SK-N-SH treated with all-trans-retinoic acid at 6 μM for 48 hours (cell line): Measurements from ENCODE around the gene IP6K2.

ENCODE experiments used
- ATAC-seq: fragments of 200-7000 bp; cut with Tn5 transposase; 3 replicates; pipeline ENCODE4 v1.9.1; 2020; ENCODE audit warnings: mild to moderate bottlenecking, moderate library complexity
- ARNTL ChIP-seq: fragments of 450-650 bp; formaldehyde crosslinking; IDR thresholded peaks from 2 replicates; pipeline ENCODE4 v1.5.0; 2020; ENCODE audit warnings: low read depth, mild to moderate bottlenecking, moderate library complexity, borderline replicate concordance
- BACH2 ChIP-seq: fragments of 250-450 bp; sonication (Bioruptor Pico); IDR thresholded peaks from 2 replicates; pipeline ENCODE4 v1.9.0; 2021; ENCODE audit warnings: mild to moderate bottlenecking, borderline replicate concordance
- CREB5 ChIP-seq: fragments of 250-450 bp; sonication (Bioruptor Pico); IDR thresholded peaks from 2 replicates; pipeline ENCODE4 v1.5.1; 2020; ENCODE audit warnings: low read depth, mild to moderate bottlenecking, moderate library complexity
- CSDC2 ChIP-seq: fragments of 250-450 bp; sonication (Bioruptor Pico); IDR thresholded peaks from 2 replicates; pipeline ENCODE4 v1.5.0; 2020; ENCODE audit warnings: mild to moderate bottlenecking, moderate library complexity
- CSRNP3 ChIP-seq: fragments of 250-450 bp; sonication (Bioruptor Pico); IDR thresholded peaks from 2 replicates; pipeline ENCODE4 v1.5.1; 2021; ENCODE audit warnings: mild to moderate bottlenecking, moderate library complexity
- ESRRG ChIP-seq: fragments of 250-450 bp; sonication (Bioruptor Pico); IDR thresholded peaks from 2 replicates; pipeline ENCODE4 v1.6.1; 2021; ENCODE audit warnings: mild to moderate bottlenecking
- PATZ1 ChIP-seq: fragments of 250-450 bp; sonication (Bioruptor Pico); IDR thresholded peaks from 2 replicates; pipeline ENCODE4 v1.8.0; 2020; ENCODE audit warnings: mild to moderate bottlenecking, moderate library complexity, borderline replicate concordance
- POU6F1 ChIP-seq: fragments of 250-450 bp; sonication (Bioruptor Pico); IDR thresholded peaks from 2 replicates; pipeline ENCODE4 v1.8.0; 2021; ENCODE audit warnings: low read depth, mild to moderate bottlenecking, moderate library complexity, borderline replicate concordance
- PPARA ChIP-seq: fragments of 250-450 bp; sonication (Bioruptor Pico); IDR thresholded peaks from 2 replicates; pipeline ENCODE4 v1.5.0; 2020; ENCODE audit warnings: mild to moderate bottlenecking, borderline replicate concordance
- SNAI2 ChIP-seq: fragments of 250-450 bp; sonication (Bioruptor Pico); IDR thresholded peaks from 2 replicates; pipeline ENCODE4 v1.5.0; 2020; ENCODE audit warnings: mild to moderate bottlenecking, moderate library complexity
- TCF4 ChIP-seq: fragments of 250-450 bp; sonication (Bioruptor Pico); IDR thresholded peaks from 2 replicates; pipeline ENCODE4 v1.8.0; 2021; ENCODE audit warnings: mild to moderate bottlenecking, moderate library complexity, borderline replicate concordance
- TOX ChIP-seq: fragments of 250-450 bp; sonication (Bioruptor Pico); IDR thresholded peaks from 2 replicates; pipeline ENCODE4 v1.8.0; 2021; ENCODE audit warnings: mild to moderate bottlenecking, moderate library complexity, borderline replicate concordance
- TSHZ2 ChIP-seq: fragments of 250-450 bp; sonication (Bioruptor Pico); IDR thresholded peaks from 2 replicates; pipeline ENCODE4 v1.5.0; 2020; ENCODE audit warnings: mild to moderate bottlenecking, moderate library complexity
- ZC3H10 ChIP-seq: fragments of 250-450 bp; sonication (Bioruptor Pico); IDR thresholded peaks from 2 replicates; pipeline ENCODE4 v1.5.1; 2021; ENCODE audit warnings: mild to moderate bottlenecking, moderate library complexity
- ZFP3 ChIP-seq: fragments of 250-450 bp; sonication (Bioruptor Pico); IDR thresholded peaks from 2 replicates; pipeline ENCODE4 v1.5.0; 2020; ENCODE audit warnings: mild to moderate bottlenecking, moderate library complexity
- ZFP30 ChIP-seq: fragments of 450-650 bp; formaldehyde crosslinking; IDR thresholded peaks from 2 replicates; pipeline ENCODE4 v1.5.0; 2022; ENCODE audit warnings: mild to moderate bottlenecking, moderate library complexity
- ZNF565 ChIP-seq: fragments of 450-650 bp; formaldehyde crosslinking; conservative IDR thresholded peaks from 2 replicates; pipeline ENCODE4 v1.5.0; 2020; ENCODE audit warnings: low read depth, mild to moderate bottlenecking, moderate library complexity
- ZNF8 ChIP-seq: fragments of 450-650 bp; formaldehyde crosslinking; IDR thresholded peaks from 2 replicates; pipeline ENCODE4 v1.5.0; 2020; ENCODE audit warnings: mild to moderate bottlenecking, moderate library complexity

The IP6K2 gene

GRCh38 chr3:48707157-48707556 lies 9.9 kb downstream of the IP6K2 start:
- no peak for ATAC-seq
- TF ChIP-seq ZNF8 (CRISPR knock-in tag) (no peak), CREB5 (no peak), ESRRG (no peak), CSRNP3 (CRISPR knock-in tag) (no peak), PATZ1 (CRISPR knock-in tag) (no peak)
- TF ChIP-seq, all 23 proteins: peak for 0

GRCh38 chr3:48702320-48702920 lies 14.6 kb downstream of the IP6K2 start:
- TF ChIP-seq ARNTL (CRISPR knock-in tag): no peak
- TF ChIP-seq CSRNP3 (CRISPR knock-in tag): no peak
- TF ChIP-seq TOX: no peak
- no peak for TF ChIP-seq PPARA (CRISPR knock-in tag)
- no peak for TF ChIP-seq SNAI2 (CRISPR knock-in tag)
- TF ChIP-seq TSHZ2 (CRISPR knock-in tag): no peak
- TF ChIP-seq ZFP3 (CRISPR knock-in tag): no peak
- ATAC-seq: no peak

- no peak for ATAC-seq
- TF ChIP-seq ZNF8 (CRISPR knock-in tag) (no peak), CSDC2 (CRISPR knock-in tag) (no peak), ZC3H10 (CRISPR knock-in tag) (no peak), POU6F1 (CRISPR knock-in tag) (no peak), ZFP30 (no peak), ARNTL (CRISPR knock-in tag) (no peak)
- TF ChIP-seq, all 23 proteins: peak for 0
These were observed 16.2 kb downstream of the IP6K2 start for GRCh38 chr3:48700731-48701405.

- ATAC-seq: no peak
- TF ChIP-seq CSRNP3 (CRISPR knock-in tag) (no peak), SNAI2 (CRISPR knock-in tag) (no peak), ARNTL (CRISPR knock-in tag) (no peak), BACH2 (CRISPR knock-in tag) (no peak), TCF4 (CRISPR knock-in tag) (no peak), CREB5 (no peak), PATZ1 (CRISPR knock-in tag) (no peak), ZNF565 (CRISPR knock-in tag) (no peak)
These were observed 18.1 kb downstream of the IP6K2 start for GRCh38 chr3:48698891-48699290.
